NT2/D1 (cell line): Measurements from ENCODE around the gene UNC5B.

Experiments
- SUZ12 ChIP-seq: IDR thresholded peaks from 2 replicates; pipeline ENCODE4 v1.6.1; 2011; ENCODE audit not compliant: insufficient read length, insufficient read depth; ENCODE audit errors: extremely low read depth
- YY1 ChIP-seq: IDR thresholded peaks from 2 replicates; pipeline ENCODE4 v1.6.1; 2011; ENCODE audit not compliant: insufficient read length, insufficient read depth

GRCh38 chr10:71173466-71173865 is 38.9 kb upstream of the UNC5B start:
- TF ChIP-seq SUZ12 (no peak), YY1 (no peak)
